GM10266 (cell line): ENCODE data around the gene GNAT3.

Experiments
- DNase-seq: peaks from one replicate; pipeline ENCODE4 v3.0.0; 2012; ENCODE audit errors: extremely low spot score
- CTCF ChIP-seq: IDR thresholded peaks from 2 replicates; pipeline ENCODE4 v1.5.1; 2012; ENCODE audit warnings: mild to moderate bottlenecking, low read depth; ENCODE audit not compliant: control insufficient read depth, insufficient read depth; ENCODE audit errors: missing control alignments

The GNAT3 gene

DNA sequence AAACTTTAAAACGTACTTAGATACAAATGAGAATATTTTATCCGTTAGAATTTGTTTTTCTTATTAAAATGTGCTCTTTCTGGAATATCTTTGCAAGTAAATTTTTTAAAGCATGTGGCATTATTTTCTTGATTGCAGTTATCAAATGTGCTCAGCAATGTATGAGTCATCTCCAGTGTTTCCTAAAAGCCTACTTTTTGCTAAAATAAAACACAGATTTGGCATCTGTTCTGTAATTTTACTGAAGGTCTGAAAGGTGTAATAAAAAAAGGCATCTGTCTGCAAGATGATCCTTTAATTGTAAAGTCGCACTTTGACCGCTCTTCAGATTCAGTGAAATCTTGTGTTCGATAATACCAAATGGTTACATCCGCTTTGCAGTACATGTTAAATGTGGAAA, 3.4 kb downstream of the GNAT3 start:
- DNase-seq = no peak
- TF ChIP-seq CTCF = no peak

- no peak for DNase-seq
- TF ChIP-seq CTCF = no peak
Measured at GRCh38 chr7:80505900-80506500, 5.9 kb downstream of the GNAT3 start.

- no peak for TF ChIP-seq CTCF
Measured at GRCh38 chr7:80500325-80500724, 11.5 kb downstream of the GNAT3 start.

DNA sequence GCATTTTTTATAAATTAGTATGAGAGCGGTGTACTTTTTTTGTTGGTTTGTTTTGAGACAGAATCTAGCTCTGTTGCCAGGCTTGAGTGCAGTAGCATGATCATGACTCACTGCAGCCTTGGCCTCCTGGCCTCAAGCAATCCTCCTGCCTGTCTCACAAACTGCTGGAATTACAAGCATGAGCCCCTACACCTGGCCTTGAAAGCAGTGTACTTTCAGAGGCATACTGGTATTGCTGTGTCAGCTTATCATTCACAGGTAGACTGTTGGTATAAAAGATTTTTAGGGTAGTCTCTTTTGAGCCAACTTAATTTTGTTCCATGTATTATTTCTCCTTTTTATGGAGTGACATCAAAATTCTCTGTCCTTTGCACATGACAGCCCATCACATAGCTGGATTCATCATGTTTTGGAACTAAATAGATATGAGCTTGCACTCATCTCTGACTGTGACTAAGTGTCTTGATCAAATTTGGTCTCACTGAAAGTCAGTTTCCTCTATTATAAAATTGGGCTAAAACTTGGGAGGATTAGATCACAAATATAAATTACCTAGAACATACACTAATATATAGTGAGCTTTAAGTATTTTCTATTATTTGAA, 12.4 kb downstream of the GNAT3 start:
- DNase-seq = no peak
- TF ChIP-seq CTCF = no peak

More at GRCh38 chr7:80500325-80500724, 11.5 kb downstream of the GNAT3 start:
- no peak for DNase-seq

GRCh38 chr7:80498481-80499349, 13.1 kb downstream of the GNAT3 start:
- TF ChIP-seq CTCF = no peak
- DNase-seq = no peak

DNA sequence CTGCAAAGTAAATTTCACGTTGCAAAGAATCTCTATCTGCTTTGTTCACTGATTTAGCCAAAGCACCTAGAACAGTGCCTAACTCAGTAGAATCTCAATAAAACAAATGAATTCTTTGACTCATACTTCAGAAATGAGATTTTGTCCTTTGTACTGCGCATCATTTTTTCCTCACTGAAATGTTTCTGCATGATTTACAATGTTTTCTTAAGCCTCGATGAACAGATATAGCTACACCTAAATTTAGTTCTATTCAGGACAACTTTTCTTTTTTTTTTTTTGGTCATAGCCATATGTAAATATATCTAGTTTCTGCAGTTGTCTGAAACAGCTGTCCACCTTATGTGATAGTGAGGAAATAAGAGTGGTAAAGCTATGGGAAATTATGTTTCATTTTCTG, 15.3 kb downstream of the GNAT3 start:
- no peak for DNase-seq
- TF ChIP-seq CTCF = no peak

DNA sequence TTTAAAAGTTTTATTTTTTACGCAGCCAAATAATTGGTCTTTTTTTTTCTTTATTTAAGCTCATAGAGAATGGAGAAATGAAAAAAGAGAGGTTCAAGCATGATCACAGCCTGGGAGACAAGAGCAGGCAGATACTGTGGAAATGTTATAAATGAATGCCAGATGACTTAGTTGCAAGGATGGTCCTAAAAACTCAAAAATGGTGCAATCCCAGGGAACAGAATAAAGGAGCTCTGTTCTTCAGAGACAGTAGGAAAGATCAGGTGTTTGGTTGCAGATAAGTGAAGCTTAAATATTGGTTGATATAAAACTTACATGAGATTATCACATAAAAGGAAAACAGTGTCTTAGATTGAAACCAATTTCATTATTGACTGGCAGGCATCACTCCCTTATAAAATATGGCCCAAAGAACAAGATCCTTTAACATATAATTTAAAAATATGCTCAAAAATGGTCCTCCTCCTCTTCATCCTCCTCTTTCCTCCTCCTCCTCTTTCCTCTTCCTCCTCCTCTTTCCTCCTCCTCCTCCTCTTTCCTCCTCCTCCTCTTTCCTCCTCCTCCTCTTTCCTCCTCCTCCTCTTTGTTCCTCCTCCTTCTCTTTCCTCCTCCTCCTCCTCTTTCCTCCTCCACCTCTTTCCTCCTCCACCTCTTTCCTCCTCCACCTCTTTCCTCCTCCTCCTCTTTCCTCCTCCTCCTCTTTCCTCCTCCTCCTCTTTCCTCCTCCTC, 18.6 kb downstream of the GNAT3 start:
- TF ChIP-seq CTCF = no peak
- no peak for DNase-seq
